ENCODE data around the gene WDR81. TPM values are rescaled to one million over a fixed set of nuclear protein-coding genes. Genes with fewer than 3 reads are reported as not detected.

Gene WDR81
- total and polyA plus RNA-seq, 2 donors (not counting 1 experiment from before 2014, with no cell fraction given): 52.7 to 102 TPM

- H3K9ac ChIP-seq (ENCODE audit: low read length): peak overlapping the region; percentile 4
- H3K4me3 ChIP-seq (ENCODE audit: control extremely low read depth in 1 of 5, extremely low read depth in 1 of 5, insufficient read depth in 1 of 5, low read depth in 2 of 5, low read length in 4 of 5): no peak overlapping the region
- H4K20me1 ChIP-seq (ENCODE audit: control insufficient read depth, insufficient read depth, low read length, poor library complexity, severe bottlenecking): no peaks in the 10 kb centered on the region
- peak overlapping the region; percentile 75 for H3K4me2 ChIP-seq (replicated peaks; ENCODE audit: low read depth, low read length, poor library complexity, severe bottlenecking)
- H3K79me2 ChIP-seq (ENCODE audit: control insufficient read depth, insufficient read depth, low read length): no peaks in the 10 kb centered on the region
- ATAC-seq (ENCODE audit: low read depth) (peak; percentile 31), DNase-seq (peak; percentile 51)
- no peaks in the 10 kb centered on the region for H3K27me3 ChIP-seq (replicated peaks in 1 of 4; ENCODE audit: control extremely low read depth in 1 of 4, control insufficient read depth in 3 of 4, insufficient read depth in 4 of 4, low read length in 3 of 4)
- Mint-ChIP-seq H3K4me3 (peak overlapping the region; percentile 65), H3K4me1 (peaks cover 42% of the 10 kb centered on the region), H3K9me3 (ENCODE audit: insufficient read depth) (peaks cover 3% of the 10 kb centered on the region), H3K27ac (peak overlapping the region; percentile 89), H3K27me3 (no peaks in the 10 kb centered on the region)
- H2AFZ ChIP-seq (ENCODE audit: insufficient read depth, low read depth, low read length, poor library complexity, severe bottlenecking): peak overlapping the region; percentile 39
- ChIA-PET CTCF (interaction anchor here (0.8 to 2.8 kb wide), 10 partner anchors 8 to 46 kb away, joined by 3 to 24 read pairs (median 8); no protein-coding TSS in a partner anchor), POLR2A (interaction anchor here (0.6 to 2.3 kb wide), 11 partner anchors 10 to 66 kb away, joined by 3 to 19 read pairs (median 5); partner anchors contain the start of genes RPA1, SMYD4 and WDR81)
- H3K36me3 ChIP-seq (replicated peaks in 1 of 2; ENCODE audit: control extremely low read depth in 1 of 2, control insufficient read depth in 1 of 2, extremely low read depth in 1 of 2, insufficient read depth in 2 of 2, low read length in 1 of 2): no peaks in the 10 kb centered on the region
- peaks cover 24 to 45% of the 10 kb centered on the region in 2 donors for H3K4me1 ChIP-seq (ENCODE audit: control insufficient read depth in 2 of 2, insufficient read depth in 2 of 2, low read length in 2 of 2)
- WGBS (ENCODE audit: insufficient coverage): 49% methylated on average over 14 of the region's 22 CpGs
- H3K27ac ChIP-seq (ENCODE audit: low read length in 2 of 2): peak overlapping the region; percentile 33 to 39
- peaks cover 0 to 9% (median 0%) of the 10 kb centered on the region in 3 donors for H3K9me3 ChIP-seq (ENCODE audit: control extremely low read depth in 1 of 3, control insufficient read depth in 2 of 3, insufficient read depth in 1 of 3, low read length in 2 of 3)
- intact Hi-C loops (cut with micrococcal nuclease): loop anchor here (2.0 kb wide), 1 partner anchor 30 kb away; no protein-coding TSS in a partner anchor
- no peak for TF ChIP-seq EZH2 (IDR thresholded peaks at IDR 0.05; ENCODE audit: borderline replicate concordance, insufficient read depth, low read depth, low read length, poor library complexity, severe bottlenecking)
- TF ChIP-seq, protein P1, sequence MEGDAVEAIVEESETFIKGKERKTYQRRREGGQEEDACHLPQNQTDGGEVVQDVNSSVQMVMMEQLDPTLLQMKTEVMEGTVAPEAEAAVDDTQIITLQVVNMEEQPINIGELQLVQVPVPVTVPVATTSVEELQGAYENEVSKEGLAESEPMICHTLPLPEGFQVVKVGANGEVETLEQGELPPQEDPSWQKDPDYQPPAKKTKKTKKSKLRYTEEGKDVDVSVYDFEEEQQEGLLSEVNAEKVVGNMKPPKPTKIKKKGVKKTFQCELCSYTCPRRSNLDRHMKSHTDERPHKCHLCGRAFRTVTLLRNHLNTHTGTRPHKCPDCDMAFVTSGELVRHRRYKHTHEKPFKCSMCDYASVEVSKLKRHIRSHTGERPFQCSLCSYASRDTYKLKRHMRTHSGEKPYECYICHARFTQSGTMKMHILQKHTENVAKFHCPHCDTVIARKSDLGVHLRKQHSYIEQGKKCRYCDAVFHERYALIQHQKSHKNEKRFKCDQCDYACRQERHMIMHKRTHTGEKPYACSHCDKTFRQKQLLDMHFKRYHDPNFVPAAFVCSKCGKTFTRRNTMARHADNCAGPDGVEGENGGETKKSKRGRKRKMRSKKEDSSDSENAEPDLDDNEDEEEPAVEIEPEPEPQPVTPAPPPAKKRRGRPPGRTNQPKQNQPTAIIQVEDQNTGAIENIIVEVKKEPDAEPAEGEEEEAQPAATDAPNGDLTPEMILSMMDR (IDR thresholded peaks at IDR 0.05): no peak
Measured at GRCh38 chr17:1762901-1763898, 38.7 kb downstream of the WDR81 start.
